Parathyroid adenoma (tissue), 2 donors: ENCODE data around the gene RTF1.
"Not testable (repeated sequence)": the region's sequence is repeated elsewhere in the genome, so short reads cannot be mapped to it uniquely, and the experiment has no call there.

Source experiments
- H2AFZ ChIP-seq: fragments of 300-600 bp; sonication (generic); one replicate; pipeline ENCODE4 v1.7.0; 2017; ENCODE audit warnings: antibody characterized with exemption, mild to moderate bottlenecking
- H3K27ac ChIP-seq: fragments of 300-600 bp; sonication (generic); one replicate; pipeline ENCODE4 v1.7.0; 2017
- H3K27me3 ChIP-seq: fragments of 300-600 bp; sonication (generic); one replicate; pipeline ENCODE4 v1.7.0; 2017; ENCODE audit warnings: low read length; ENCODE audit not compliant: control insufficient read depth, insufficient read depth
- H3K36me3 ChIP-seq: fragments of 300-600 bp; sonication (generic); one replicate; pipeline ENCODE4 v1.7.0; 2017; ENCODE audit warnings: low read length; ENCODE audit not compliant: control insufficient read depth, insufficient read depth
- H3K4me1 ChIP-seq: fragments of 300-600 bp; sonication (generic); one replicate; pipeline ENCODE4 v1.7.0; 2017; ENCODE audit warnings: control low read depth
- H3K4me2 ChIP-seq: fragments of 300-600 bp; sonication (generic); one replicate; pipeline ENCODE4 v1.7.0; 2017; ENCODE audit warnings: low read length
- H3K4me3 ChIP-seq: fragments of 300-600 bp; sonication (generic); one replicate; pipeline ENCODE4 v1.7.0; 2017; ENCODE audit warnings: low read depth, low read length
- H3K79me2 ChIP-seq: fragments of 300-600 bp; sonication (generic); one replicate; pipeline ENCODE4 v1.7.0; 2017; ENCODE audit warnings: control low read depth
- H3K9ac ChIP-seq: fragments of 300-600 bp; sonication (generic); one replicate; pipeline ENCODE4 v1.7.0; 2017; ENCODE audit warnings: mild to moderate bottlenecking
- H3K9me3 ChIP-seq: fragments of 300-600 bp; sonication (generic); one replicate; pipeline ENCODE4 v1.7.0; 2017; ENCODE audit warnings: low read length; ENCODE audit not compliant: control insufficient read depth
- TF ChIP-seq, protein P1 (sequence below): fragments of 300-600 bp; sonication (generic); IDR thresholded peaks from one replicate; pipeline ENCODE4 v1.7.0; 2017; ENCODE audit warnings: antibody characterized with exemption, mild to moderate bottlenecking
- donor health status: primary hyperparathyroidism.

RTF1 gene

DNA sequence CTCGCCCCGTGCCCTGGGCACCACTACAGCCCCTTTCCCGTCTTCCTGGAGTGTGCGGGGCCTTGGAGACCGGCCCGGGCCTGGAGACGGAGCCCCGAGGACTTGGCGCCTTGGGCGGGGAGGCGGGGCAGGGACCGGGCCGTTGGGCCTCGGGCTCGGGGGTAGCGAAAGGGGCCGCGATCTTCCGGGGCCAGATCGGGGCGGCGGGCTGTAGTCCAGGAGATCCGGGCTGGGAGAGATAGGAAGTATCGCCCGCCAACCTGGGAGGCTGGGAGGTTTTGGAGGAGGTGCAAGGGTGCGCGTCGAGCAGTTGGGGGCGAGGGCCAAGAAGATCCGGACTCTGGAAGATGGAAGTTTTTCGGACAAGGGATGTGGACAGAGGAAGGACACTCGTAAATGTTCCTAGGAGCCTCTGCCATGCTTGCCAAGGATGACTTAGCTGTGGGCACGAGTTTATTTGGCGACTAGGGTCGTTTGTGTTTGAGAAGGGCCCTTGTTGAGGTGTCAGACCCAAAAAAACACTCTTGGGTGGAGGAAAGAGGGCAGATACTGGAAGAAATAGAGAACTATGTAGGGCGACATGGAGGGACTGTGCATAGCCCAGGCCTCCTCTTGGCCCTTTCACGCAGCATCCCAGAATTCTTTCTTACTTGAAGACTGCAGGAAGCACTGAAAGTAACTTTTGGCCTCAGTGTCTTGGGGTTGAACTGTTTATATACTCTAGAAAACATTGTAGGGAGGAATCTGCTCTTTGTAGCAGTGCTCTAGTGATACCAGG lies 712 bp downstream of the RTF1 start:
- peaks cover 17% of the 10 kb centered on the region for H3K79me2 ChIP-seq
- TF ChIP-seq, protein P1, sequence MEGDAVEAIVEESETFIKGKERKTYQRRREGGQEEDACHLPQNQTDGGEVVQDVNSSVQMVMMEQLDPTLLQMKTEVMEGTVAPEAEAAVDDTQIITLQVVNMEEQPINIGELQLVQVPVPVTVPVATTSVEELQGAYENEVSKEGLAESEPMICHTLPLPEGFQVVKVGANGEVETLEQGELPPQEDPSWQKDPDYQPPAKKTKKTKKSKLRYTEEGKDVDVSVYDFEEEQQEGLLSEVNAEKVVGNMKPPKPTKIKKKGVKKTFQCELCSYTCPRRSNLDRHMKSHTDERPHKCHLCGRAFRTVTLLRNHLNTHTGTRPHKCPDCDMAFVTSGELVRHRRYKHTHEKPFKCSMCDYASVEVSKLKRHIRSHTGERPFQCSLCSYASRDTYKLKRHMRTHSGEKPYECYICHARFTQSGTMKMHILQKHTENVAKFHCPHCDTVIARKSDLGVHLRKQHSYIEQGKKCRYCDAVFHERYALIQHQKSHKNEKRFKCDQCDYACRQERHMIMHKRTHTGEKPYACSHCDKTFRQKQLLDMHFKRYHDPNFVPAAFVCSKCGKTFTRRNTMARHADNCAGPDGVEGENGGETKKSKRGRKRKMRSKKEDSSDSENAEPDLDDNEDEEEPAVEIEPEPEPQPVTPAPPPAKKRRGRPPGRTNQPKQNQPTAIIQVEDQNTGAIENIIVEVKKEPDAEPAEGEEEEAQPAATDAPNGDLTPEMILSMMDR, result no peak
- H3K9me3 ChIP-seq, result no peaks in the 10 kb centered on the region
- no peaks in the 10 kb centered on the region for H3K27me3 ChIP-seq
- H3K4me3 ChIP-seq, result peak overlapping the region; percentile 81
- H3K36me3 ChIP-seq, result no peaks in the 10 kb centered on the region
- peaks cover 2% of the 10 kb centered on the region for H3K4me1 ChIP-seq
- H2AFZ ChIP-seq, result peak overlapping the region; percentile 75
- peak overlapping the region; percentile 19 for H3K9ac ChIP-seq
- H3K4me2 ChIP-seq, result peak overlapping the region; percentile 84
- H3K27ac ChIP-seq, result peak overlapping the region; percentile 56

DNA sequence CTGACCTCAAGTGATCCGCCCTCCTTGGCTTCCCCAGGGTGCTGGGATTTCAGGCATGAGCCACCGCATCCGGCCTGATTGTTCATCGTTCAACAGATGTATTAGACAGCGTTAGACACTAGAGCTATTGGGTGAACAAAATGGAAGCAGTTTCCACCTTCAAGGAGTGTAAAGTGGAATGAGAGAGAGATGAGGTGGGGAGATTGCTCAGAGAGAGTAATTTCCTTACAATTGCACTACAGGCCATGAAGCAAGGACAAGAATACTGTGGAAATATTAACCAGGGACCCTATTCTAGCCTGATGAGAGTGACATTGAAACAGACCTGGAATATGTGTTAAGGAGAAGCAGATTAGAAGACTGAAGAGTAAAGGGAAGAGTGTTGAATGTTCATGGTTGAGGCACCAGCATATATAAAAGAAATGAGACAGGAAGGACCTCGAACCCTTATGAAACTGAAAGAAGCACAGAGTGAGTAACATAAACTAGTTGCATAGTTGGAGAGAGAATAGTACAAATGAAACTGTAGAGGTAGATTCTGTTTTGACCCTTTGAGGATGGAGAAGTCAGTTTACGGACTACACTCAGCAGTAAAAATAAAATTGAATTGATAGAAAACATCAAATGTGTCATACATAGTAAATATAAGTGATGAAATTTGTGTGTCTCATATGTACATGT lies 7.2 kb downstream of the RTF1 start:
- Histone ChIP-seq H3K27me3 (no peaks in the 10 kb centered on the region), H3K9me3 (no peaks in the 10 kb centered on the region), H3K4me3 (no peak overlapping the region), H3K36me3 (no peaks in the 10 kb centered on the region), H3K9ac (no peak overlapping the region), H3K4me1 (peaks cover 2% of the 10 kb centered on the region), H3K79me2 (peaks cover 34% of the 10 kb centered on the region), H3K4me2 (no peak overlapping the region), H3K27ac (no peak overlapping the region), H2AFZ (no peak overlapping the region)
- TF ChIP-seq, protein P1, result no peak

DNA sequence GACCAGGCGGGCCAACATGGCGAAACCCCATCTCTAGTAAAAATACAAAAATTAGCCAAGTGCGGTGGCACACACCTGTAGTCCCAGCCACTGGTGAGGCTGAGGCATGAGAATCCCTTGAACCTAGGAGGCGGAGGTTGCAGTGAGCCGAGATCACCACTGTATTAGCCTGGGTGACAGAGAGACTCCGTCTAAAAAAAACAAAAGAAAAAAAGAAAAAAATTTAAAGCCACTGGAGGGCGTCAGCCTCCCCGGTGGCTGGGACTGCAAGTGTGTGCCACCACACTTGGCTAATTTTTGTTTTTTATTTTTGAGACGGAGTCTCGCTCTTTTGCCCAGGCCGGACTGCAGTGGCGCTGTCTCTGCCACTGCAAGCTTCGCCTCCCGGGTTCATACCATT lies 7.9 kb downstream of the RTF1 start:
- no peaks in the 10 kb centered on the region for H3K9me3 ChIP-seq
- no peaks in the 10 kb centered on the region for H3K36me3 ChIP-seq

DNA sequence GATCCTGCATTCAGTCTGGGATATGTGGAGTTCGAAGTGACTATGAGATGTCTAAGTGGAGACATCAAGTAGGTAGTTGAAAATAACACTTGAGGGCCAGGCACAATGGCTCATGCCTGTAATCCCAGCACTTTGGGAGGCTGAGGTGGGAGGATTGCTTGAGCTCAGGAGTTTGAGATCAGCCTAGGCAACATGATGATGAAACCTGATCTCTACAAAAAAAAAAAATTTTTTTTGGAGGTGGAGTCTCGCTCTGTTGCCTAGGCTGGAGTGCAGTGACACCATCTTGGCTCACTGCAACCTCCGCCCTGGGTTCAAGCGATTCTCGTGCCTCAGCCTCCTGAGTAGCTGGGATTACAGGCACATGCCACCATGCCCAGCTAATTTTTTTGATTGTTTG lies 9.0 kb downstream of the RTF1 start:
- H3K9me3 ChIP-seq, H3K4me3 ChIP-seq, H3K4me1 ChIP-seq, H3K36me3 ChIP-seq, H3K4me2 ChIP-seq, H3K27me3 ChIP-seq, H3K27ac ChIP-seq, H3K9ac ChIP-seq, H2AFZ ChIP-seq: not testable (repeated sequence)
- peaks cover 36% of the 10 kb centered on the region for H3K79me2 ChIP-seq

More for the DNA sequence above, 7.9 kb downstream of the RTF1 start:
- TF ChIP-seq, protein P1, result no peak
- H3K9ac ChIP-seq, result no peak overlapping the region
- H2AFZ ChIP-seq, result no peak overlapping the region
- H3K4me2 ChIP-seq, result no peak overlapping the region
- no peaks in the 10 kb centered on the region for H3K27me3 ChIP-seq
- no peak overlapping the region for H3K4me3 ChIP-seq
- H3K4me1 ChIP-seq, result peaks cover 2% of the 10 kb centered on the region
- no peak overlapping the region for H3K27ac ChIP-seq
- peaks cover 34% of the 10 kb centered on the region for H3K79me2 ChIP-seq

DNA sequence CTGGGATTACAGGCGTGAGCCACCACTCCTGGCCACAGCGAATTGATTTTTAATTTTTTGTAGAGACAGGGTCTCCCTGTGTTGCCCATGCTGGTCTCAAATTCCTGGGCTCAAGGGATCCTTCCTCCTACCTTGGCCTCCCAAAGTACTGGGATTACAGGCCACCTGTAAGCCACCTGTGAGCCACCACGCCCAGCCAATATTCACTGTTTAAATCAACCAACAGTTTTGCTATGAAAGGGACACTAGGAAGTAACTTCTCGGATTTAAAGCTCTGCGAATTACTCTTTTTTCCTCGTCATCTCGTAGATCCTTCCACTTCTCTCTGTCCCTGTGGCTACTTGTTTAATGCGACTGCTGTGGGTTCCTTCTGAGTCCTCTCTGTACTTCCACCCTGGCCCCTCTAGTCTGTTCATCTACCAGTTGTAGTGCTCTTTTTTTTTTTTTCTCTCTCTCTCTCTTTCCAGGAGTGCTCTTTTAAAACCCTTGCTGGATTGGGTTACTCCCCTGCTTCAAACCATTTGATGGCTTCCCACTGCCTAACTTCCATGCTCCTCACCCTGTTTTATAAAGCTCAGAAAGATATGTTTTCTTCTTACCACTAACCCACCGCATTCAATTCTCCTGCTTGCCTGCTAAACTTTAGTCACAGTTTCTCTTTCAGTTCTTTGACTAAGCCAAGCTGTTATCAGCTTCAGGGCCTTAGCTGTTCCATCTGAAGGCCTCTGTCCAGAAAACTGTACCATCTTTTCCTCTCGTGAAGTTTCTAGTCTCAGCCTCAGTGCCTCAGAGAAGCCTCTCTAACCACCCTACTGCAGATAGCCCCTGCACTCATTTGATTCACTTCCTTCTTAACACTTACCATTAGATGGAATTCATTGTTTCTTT lies 12.4 kb downstream of the RTF1 start:
- Histone ChIP-seq H3K36me3 (no peaks in the 10 kb centered on the region), H3K9me3 (no peaks in the 10 kb centered on the region), H3K27ac (no peak overlapping the region), H2AFZ (no peak overlapping the region), H3K4me3 (no peak overlapping the region), H3K27me3 (no peaks in the 10 kb centered on the region), H3K4me1 (no peaks in the 10 kb centered on the region), H3K79me2 (peaks cover 30% of the 10 kb centered on the region), H3K9ac (no peak overlapping the region), H3K4me2 (no peak overlapping the region)
- TF ChIP-seq, protein P1, result no peak
